ENCODE data around the gene TMEM40.
"Not testable (repeated sequence)": the region's sequence is repeated elsewhere in the genome, so short reads cannot be mapped to it uniquely, and the experiment has no call there.

TMEM40 gene

DNA sequence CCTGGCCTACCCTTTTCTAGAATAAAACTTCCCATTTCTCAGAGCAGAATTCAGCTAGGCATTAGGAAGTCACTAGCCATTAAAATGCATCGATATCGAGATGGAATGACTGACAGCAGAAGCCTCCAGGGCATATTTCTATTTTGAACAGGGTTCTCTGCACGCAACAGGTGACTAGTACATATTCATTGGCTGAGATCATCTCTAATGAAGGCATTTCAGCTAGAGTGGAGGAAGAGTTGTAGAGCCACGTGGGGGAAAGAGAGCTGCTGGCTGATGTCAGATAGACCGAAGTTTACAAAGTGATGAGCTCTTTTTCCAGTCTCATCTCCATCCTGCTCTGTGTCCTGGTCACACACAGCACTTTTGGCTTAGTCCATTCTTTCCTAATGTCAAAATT is 7.5 kb downstream of the TMEM40 start:
- DNase-seq (ENCODE audit: low read depth in 2 of 2) = no peak

DNA sequence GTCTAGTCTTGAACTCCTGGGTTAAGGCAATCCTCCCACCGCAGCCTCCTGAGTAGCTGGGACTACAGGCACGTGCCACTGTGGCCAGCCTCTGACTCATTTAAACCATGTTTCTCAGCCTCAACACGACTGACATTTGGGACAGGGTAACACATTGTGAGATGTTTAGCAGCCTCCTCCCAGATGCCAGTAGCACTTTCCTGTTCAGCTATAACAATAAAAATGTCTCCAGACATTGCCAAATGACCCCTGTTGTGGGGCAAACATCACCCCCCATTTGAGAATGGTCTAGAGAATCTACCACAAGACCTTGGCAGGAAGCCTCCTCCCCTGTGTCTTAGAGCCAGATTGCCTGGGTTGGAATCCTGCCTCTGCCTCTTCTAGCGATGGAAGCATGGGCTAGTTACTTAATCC is 8.4 kb downstream of the TMEM40 start:
- peak; percentile 1 to 11 for DNase-seq (ENCODE audit: low read depth in 2 of 2)

DNA sequence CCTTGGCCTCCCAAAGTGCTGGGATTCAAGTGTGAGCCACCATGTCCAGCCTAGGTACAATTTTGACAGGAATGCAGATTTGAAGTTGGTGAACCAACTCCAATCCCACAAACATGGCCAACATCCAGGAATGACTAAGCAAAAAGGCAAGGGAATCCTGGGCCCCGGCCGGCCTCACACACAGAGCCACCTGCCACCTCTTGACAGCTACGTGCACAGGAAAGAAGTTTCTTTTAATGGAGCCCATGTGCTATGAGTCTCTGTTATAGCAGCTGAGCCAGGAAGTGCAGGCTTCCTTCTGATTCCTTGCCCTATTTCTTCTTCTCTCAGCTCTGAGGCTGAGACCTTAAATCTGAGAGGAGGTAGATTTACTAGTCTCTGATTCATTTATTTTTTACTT is 8.8 kb downstream of the TMEM40 start:
- no peak for DNase-seq (ENCODE audit: low read depth in 2 of 2)

DNA sequence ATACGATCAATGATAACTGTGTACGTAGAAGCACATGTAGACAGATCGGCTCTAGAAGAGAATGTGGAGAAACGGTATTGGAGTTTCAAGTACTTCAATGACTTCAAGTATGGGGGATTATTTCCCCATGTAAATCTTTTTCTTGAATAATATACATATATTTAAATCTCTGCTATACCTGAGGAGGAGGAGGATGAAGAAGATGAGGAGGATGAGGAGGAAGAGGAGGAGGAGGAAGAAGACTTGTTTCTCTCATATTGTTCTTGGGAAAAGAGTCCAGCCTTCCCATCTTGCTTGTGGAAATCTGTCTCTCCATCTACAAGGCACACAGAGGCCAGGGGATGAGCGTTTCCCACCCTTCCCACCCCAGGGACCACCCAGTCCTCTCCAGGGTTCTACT is 10.6 kb downstream of the TMEM40 start:
- no peak for DNase-seq (ENCODE audit: low read depth in 2 of 2)

DNA sequence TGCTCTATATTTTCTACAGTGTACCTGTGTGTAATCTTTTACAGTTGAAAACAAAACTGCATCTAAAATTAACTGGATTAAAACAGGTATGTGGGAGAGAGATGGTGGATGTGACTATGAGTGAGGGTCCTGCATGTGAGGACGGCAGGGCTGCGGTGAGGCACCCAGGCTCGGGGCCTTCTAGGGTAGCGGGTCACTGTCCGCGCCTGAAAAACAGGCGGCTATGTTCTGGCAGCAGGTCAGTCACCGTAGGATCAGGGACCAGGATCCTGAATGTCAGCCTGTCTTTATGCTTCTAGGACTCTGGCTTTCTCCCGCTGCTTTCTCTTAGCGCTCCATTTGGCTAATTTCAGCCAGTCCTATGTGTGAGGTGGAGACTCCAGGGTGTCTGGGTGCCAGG is 12.6 kb downstream of the TMEM40 start:
- DNase-seq (ENCODE audit: low read depth in 2 of 2) = no peak

DNA sequence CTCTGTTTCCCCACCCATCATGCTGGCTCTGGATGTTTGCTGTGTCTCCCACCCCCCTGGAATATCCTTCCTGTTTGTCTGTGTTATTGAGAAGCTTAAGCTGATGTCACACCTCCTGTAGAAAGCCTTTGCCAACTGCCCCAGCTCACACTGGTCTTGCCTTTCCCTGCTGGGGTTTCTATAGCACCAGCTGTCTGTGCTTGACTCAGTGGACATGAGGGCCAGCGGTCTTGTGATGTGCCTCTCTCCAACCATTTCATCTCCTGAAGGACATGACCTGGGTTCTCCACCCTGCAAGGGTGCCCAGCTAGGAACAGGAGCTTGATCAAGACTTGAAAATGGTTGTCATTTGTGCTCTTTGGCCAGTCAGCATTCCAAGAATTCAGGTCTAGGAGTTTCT is 14.7 kb downstream of the TMEM40 start:
- DNase-seq (ENCODE audit: low read depth in 2 of 2) = no peak

DNA sequence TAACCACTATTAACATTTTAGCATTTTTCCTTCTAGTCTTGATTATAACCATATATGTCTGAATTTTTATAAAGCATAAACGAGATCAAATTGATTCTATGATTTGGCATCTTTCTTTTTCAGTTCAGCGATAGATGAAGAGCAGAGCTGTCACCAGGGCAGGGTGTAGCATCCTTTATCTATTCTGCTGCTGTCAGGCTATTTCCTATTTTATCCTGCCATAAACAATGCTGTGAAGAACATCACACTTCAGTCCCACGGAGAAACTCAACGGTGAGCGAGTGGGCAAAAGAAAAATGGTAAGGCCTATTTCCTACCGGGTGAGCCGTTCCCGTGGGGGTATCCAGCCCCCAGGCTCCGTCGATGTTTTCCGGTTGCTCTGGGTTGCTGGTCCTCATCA is 15.5 kb downstream of the TMEM40 start:
- no peak for DNase-seq (ENCODE audit: low read depth in 2 of 2)

DNA sequence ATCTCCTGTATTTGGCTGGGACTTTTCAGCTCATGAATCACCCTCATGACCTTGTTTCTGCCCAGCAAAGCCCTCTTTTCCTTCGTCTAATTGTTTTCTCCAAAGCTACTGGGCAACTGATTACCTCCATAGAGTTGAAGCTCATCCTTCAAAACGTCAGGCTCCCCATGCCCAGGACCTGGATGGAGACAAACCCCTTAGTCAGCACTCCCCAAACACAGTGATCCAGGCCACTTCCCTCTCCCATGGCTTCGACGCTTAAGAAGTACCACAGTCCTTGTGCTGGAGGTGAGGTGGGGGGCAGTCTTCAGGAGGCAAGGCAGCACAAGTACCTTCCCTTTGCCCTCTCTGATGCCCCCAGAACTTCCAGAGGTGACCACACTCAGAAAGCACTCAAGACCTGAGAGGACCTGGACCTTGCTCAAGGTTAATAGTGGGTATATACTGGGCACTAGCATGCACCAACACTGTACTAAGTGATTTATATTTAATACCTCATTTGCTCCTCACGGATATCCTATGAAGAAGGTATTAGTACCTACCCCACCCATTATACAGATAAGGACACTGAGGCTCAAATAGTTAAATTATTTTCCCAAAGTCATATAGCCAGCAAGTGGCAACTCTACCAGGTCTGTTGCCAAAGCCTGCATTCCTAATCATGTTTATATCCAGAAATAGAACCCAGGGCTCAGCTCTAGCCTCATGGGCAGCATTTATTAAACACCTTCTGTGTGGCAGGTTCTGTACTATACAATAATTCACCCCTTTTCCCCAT is 16.5 kb downstream of the TMEM40 start:
- no peak for DNase-seq (ENCODE audit: low read depth in 2 of 2)

DNA sequence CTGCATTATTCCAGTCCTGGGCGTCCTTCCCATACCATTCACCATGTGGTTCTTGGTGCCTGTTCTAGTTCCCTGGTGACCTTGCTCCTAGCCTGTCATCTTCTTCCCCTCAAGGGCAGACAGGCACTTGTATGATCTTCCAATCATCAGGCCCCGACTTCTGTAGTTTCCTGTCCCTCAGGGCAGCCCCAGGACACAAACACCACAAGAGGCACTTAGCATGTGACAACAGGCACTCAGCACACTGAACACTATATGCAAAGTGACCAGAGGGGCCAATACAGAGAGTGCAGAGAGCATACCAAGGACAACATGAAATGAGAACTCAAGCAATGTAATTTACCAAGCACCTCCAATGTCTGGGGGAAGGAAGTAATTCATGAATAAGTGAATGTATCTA is 17.9 kb downstream of the TMEM40 start:
- DNase-seq (ENCODE audit: low read depth in 2 of 2) = no peak

DNA sequence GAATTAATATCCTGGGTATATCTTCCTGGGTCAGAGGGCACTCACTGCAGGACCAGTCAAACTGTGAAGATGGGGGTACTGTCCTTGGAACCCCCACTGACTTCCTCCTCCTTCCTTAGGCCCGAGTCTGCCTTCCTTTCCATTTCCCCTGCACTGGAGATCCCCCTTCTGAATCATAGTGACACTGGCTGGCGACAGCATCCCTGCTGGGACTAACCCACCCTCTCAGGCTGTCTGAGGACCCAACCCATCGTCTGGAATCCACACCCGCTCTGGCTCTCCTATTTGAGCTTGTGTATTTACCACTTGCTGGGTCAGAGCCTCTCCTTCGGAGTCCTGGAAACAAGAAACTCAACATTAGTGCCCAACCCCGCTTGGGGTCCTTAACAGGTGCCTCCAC is 21.2 kb downstream of the TMEM40 start:
- DNase-seq (ENCODE audit: low read depth in 2 of 2) = no peak

DNA sequence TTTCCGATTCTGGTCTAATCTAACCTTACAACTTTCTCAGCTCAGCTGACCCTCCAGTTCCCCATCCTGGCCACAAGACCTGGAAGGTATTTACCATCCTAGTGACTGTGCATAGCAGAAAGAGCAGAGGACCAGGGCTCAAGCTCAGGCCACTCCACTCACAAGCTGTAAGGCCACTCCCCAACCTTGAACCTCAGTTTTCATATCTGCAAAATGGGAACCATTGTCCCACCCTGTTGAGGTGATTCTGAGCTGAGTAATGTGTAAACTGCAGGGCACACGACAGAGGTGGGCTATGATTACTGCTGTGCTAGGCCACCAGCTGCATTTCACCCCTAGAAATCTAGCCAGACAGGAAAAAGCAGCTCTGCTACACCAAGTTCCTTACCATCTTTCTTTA is 21.7 kb downstream of the TMEM40 start:
- no peak for DNase-seq (ENCODE audit: low read depth in 2 of 2)

DNA sequence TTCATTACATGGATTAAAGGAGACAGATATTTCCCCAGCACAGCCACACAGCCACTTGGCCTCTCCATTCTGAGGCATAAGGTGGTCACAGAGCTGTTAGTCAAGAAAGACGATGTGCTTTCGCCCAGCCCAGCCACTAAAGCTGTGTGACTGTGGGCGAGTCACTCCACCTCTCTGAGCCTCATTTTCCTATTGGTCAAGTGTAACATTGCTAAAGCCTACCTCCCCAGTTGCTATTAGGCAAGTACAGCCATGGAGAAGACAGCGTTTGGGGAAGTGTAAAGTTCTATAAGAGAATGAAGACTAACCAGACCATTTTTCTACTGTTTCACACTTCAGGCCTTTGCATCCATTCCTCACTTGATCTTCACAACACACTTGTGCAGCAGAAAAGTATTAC is 24.1 kb downstream of the TMEM40 start:
- DNase-seq (ENCODE audit: low read depth in 2 of 2) = no peak

DNA sequence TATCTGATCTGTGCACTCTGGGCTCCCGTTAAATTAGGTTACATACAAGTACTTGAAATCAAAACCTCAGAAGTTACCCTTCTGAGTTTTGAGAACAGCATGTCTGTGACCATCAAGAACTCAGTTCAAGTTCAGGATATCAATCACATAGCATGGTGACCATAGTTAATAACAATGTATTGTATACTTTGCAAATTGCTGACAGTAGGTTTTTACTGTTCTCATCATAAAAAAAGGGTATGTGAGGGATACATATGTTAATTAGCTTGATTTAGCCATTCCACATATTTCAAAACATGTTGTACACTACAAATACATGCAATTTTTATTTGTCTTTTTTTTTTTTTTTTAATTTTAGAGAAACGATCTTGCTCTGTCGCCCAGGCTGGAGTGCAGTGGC is 25.5 kb downstream of the TMEM40 start:
- DNase-seq (ENCODE audit: low read depth in 2 of 2) = no peak

DNA sequence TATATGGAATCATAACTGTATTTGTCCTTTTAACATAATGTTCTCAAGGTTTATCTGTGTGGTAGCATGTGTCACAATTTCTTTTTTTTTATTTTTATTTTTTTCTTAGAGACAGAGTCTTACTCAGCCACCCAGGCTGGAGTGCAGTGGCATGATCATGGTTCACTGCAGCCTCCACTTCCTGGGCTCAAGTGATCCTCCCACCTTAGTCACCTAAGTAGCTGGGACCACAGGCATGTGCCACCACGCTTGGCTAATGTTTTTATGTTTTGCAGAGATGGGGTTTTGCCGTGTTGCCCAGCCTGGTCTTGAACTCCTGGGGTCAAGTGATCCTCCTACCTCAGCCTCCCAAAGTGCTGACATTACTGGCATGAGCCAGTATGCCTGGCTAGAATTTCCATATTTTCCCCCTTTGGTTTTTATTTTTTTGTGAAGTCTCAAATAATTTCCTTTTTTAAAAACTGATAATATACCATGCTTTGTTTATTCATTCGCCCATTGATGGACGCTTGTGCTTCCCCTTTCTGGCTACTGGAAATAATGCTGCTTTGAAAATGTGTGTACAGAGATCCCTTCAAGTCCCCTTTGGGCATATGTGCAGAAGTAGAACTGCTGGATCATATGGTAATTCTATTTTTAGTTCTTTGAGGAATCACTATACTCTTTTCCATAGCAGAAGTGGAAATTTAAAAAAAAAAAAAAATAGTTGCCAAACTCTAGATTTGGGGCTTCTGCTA is 28.4 kb downstream of the TMEM40 start:
- DNase-seq (ENCODE audit: low read depth in 2 of 2) = no peak

DNA sequence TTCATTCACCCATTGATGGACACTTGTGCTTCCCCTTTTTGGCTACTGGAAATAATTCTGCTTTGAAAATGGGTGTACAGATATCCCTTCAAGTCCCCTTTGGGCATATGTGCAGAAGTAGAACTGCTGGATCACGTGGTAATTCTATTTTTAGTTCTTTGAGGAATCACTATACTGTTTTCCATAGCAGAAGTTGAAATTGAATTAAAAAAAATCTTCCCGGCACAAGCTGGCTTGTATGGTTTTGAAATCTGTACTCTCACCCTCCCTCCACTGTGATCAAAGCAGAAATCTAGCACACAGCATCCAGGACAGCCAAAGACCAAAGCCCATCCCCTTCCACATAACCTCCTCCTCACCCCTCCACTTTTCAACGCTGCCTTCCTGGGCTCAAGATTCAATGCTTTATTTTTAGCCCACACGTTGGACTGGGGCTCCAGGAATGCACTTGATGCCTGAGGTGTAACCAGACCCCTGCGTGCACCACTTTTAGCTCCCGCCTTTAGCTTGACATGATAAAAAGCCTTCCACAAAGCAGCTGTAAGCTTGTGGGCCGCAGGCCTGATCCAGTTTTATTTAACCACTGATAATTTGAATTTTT is 29.9 kb downstream of the TMEM40 start:
- no peak for DNase-seq (ENCODE audit: low read depth in 2 of 2)

DNA sequence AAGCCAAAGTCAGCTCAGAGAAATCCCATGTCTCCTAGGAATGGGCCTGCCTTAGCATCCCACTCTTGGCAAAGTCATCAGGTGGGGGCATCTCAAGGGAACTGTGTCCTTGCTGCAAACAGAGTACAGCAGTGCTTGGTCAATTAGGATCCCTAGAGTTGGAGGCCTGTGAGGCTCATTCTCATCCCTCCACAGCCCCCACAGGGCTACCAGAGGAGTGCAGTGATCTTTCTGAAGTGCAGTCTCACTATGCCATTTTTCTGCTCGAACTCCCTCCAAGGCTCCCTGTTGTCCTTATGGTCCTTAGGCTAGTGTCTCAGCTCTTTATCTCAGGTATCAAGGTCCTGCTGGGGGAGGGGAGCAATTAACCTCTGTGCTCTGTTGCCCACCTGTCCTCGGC is 31.1 kb downstream of the TMEM40 start:
- no peak for DNase-seq (ENCODE audit: low read depth in 2 of 2)

DNA sequence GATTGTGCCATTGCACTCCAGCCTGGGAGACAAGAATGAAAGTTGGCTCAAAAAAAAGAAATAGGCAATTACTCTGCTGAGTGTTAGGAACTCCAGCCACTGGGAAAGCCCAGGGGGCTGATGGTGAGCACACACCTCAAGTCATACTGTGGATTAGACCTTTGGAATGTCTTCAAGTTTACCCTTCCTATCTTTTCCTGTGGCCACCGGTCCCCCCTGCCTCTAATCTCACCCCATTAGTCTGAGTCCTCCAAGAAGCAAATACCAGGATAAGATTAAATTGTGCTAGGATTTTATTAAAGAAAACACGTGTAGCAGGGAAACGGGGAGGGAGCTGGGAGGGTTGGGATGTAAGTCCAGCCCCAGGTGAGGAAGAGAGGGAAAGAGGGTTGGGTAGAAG is 31.6 kb downstream of the TMEM40 start:
- no peak for DNase-seq (ENCODE audit: low read depth in 2 of 2)

DNA sequence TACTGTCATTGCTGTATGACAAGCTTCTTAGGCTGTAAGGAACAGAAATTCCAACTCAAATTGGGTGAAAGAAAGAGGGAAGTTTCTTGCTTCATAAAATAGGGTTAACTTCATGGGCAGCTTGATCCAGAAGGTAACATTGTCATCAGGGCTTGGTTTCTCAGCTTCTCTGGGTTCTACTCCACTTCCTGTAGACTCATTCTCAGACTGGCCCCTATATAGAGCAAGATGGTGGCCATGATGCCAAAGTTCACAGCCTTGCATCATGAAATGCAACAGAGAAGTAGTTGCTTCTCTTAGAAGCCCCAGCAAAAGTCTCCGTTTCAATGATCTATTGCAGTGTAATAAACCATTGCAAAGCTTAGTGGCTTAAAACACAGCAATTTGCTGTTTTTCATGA is 33.6 kb downstream of the TMEM40 start:
- DNase-seq (ENCODE audit: low read depth in 2 of 2) = no peak

DNA sequence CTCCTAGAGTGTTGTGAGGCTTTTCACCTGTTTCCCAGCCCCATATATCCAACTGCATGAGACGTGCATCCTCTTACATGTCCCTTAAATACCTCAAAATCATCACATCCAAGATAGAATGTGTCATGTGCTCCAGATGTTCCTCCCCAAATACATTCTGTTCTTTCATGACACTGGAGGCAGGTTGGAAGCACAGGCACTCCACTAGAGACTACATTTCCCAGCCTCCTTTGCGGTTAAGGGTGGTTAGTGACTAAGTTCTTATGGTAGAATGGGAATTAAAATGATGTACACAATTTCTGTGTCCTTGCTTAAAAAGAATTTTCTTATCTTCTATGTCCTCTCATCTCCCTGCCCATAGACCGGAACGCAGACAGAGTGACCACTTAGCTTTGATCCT is 34.3 kb downstream of the TMEM40 start:
- DNase-seq (ENCODE audit: low read depth in 2 of 2) = no peak

DNA sequence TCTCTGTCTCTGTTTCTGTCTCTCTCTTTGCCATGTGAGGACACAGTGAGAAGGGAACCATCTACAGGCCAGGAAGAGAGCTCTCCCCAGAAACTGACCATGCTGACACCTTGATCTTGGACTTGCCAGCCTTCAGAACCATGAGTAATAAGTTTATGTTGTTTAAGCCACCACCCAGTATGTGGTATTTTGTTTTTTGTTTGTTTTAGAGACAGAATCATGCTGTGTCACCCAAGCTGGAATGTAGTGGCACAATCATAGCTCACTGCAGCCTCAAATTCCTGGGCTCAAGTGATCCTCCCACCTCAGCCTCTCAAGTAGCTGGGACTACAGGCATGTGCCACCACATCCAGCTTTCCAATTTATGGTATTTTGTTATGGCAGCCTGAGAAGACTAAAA is 35.7 kb downstream of the TMEM40 start:
- not testable (repeated sequence) for DNase-seq (ENCODE audit: low read depth in 2 of 2)

DNA sequence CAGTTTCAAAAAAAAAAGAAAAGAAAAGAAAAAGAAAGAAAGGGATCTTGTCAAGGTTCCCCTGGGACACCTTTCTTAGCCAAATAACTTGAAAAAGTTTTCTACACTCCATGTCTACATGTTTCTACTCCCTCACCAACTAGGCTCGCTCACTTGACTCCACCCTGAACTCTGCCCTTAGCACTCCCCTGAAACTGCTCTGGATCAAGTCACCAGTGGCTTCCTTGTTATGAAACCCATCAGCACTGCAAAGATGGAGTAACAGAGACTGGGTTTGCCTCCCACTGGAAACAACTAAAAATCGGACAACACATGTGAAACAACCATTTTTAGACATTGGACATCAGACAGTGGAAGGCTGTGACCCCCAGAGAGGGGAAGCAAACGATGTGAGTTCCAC is 36.8 kb downstream of the TMEM40 start:
- DNase-seq (ENCODE audit: low read depth in 2 of 2) = no peak

DNA sequence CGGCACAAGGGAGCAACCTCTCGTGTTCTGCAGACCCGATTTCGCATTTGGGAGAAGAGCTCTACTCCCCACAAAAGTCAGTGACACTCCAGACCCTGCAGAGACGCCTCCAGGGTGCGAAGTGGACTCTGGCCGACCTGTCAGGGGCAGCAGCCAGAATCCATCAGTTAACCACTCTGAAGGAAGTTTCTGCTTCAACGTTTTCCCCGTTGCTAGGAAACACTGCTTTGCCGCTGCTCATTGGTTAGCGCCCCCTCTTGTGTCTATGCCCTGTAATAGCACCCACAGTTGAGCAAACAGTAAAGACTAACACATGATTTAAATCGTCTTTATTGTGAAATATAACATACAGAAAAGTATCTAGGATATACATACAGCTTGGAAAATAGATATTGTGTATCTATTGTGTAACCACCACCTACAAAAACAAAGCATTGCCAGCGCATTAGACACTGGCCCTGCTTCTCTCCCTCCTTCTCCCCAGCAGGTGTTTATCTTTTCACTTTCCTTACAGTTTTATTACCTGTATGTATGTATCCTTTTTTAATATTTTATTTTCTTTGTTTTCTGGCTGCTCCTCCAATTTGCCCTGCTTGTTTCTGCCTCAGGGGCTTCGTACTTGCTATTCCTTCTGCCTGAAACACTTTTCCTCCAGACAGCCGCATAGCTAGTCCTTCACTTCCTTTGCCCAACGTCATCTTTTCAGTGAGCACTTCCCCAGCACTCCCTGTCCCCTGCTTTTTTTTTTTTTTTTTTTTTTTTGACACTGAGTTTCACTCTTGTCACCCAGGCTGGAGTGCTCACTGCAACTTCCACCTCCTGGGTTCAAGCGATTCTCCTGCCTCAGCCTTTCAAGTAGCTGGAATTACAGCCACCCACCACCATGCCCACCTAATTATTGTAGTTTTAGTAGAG is 38.8 kb downstream of the TMEM40 start:
- DNase-seq (ENCODE audit: low read depth in 2 of 2) = peak; percentile 29 to 58

Measured in activated CD4-positive, alpha-beta T cell treated with anti-CD3 and anti-CD28 coated beads for 24 hours (primary cell).